HG02610 (cell line): Measurements from ENCODE around the gene FAR1.

Experiments used
- ATAC-seq: cut with Tn5 transposase; IDR thresholded peaks from one replicate; pipeline ENCODE4 v1.9.1; 2021; ENCODE audit warnings: mild to moderate bottlenecking, moderate library complexity; ENCODE audit not compliant: unreplicated experiment

Gene FAR1

DNA sequence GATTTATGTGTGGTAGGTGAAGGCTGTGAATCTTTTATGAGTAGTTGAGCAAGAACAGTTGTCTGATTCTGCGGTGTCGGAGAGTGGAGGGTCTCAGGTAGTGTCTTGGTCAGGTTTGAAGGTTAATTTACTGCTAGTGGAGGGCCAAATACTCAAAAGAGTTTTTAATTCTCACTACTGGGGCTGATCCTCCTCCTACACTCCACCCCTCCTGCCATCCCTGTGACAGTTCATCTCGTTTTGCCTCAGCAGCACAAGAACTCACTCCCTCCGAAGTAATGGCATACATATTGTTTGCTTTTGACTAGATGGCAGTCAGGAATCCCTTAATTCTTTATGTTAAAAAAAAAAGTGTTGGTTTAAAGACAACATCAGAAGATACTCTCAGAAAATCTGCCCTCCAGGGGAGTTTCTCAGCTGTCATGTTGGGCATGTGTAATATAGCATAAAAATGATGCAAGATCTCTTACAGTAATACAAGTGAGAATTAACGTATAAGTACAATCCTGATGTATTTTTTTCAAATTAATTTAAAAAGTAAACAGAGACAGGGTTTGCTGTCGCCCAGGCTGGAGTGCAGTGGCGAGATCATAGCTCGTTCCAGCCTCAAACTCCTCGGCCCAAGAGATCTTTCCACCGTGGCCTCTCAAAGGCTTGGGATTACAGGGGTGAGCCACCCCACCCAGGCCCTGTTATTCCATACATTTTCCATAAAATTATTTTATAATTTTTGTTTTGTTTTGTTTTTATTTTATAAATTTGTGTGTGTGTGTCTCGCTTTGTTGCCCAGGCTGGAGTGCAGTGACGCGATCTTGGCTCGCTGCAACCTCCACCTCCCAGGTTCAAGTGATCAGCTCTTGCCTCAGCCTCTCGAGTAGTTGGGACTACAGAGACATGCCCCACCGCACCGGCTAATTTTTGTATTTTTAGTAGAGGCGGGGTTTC lies 1.3 kb downstream of the FAR1 start:
- no peak for ATAC-seq

DNA sequence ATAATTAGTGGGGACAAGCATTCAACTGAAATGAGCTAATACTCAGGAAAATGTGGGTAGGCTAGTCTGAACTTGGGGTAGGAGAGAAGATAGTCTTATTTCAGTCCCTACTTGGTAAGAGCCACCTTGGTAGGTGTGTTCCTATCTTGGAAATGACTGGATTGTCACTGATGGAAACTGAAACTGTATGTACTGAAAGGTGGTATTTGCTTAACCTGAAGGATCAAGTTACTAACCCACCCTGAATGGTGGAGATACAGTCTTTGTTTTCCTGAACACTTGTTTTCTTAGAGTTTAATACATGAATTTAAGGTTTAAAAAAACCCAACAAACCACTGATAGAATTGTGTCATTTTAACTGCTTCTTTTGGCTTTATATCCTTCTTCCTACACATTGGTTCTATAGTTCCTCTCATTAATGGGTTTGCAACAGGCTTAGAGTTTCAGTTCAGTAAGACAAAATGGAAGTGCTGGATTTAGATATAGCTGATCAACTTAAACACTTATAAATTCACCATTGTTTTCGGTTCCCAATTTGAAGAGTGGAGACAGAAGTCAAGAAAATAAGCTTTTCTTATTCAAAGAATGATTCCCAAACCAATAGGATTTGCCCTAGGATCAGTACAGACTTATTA lies 4.2 kb downstream of the FAR1 start:
- no peak for ATAC-seq

DNA sequence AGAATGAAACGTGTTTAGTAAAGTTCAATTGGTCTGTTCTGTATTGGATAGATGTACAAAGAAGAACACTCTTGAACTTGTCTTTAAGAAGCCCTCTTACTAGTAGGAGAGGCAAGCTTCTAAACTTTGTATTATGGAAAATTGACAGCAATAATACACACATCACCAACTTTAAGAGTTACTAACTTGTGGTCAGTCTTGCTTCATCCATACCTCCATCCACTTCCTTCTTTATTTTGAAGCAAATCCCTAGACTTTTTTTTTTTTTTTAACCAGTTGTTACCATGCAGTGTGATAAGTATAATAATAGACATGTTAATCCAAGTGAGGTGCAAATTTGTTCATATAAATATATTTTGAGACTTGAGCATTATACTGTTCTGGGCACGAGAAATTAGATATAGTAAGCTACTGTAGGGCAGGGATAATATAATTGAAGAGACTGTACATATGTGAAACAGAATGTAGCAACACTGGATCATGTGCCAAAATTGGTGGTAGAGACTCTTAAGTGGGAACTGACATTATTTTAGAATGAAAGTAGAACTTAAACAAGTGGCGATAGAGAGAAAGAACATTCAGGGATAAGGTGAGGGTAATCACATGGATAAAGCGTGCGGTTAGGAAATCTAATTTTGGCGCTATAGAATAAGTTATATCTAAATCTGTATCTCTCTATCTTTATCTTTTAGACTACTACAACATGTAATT lies 6.5 kb downstream of the FAR1 start:
- no peak for ATAC-seq

DNA sequence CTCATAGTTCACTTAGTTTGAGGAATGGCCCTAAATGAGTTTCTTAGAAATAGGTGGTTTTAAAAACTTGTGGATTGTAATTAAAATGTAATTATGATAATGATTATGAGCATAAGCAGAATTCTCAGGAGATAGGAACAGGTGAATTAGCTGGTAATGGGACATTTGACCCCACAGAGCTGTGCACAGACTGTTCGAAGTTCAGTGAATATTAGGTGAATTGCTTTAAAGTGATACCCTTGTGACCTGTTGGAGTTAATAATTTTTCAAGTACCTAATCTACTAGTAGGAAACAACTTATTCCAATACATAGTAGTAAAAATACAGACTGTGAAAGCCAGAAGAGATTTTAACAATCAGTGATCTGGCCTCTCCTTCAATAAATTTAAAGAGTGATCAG lies 8.1 kb downstream of the FAR1 start:
- no peak for ATAC-seq

DNA sequence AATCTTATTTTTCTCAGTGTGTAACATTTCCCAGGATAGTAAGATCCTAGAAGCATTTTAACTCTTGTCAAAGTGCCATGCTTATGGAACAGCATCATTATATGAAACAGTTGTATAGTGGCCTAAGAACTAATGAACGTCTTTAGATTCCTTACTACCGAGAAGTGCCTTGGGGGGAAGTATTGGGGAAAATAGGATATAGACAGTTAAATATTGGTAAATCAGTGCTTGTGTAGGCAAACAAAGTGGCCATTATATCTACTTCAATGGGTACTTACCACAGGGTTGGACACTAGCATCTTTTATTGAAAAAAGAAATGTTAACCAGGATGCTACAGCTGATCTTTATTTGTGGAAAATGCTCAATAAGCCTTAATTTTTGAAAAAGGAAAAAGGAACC lies 11.3 kb downstream of the FAR1 start:
- no peak for ATAC-seq

DNA sequence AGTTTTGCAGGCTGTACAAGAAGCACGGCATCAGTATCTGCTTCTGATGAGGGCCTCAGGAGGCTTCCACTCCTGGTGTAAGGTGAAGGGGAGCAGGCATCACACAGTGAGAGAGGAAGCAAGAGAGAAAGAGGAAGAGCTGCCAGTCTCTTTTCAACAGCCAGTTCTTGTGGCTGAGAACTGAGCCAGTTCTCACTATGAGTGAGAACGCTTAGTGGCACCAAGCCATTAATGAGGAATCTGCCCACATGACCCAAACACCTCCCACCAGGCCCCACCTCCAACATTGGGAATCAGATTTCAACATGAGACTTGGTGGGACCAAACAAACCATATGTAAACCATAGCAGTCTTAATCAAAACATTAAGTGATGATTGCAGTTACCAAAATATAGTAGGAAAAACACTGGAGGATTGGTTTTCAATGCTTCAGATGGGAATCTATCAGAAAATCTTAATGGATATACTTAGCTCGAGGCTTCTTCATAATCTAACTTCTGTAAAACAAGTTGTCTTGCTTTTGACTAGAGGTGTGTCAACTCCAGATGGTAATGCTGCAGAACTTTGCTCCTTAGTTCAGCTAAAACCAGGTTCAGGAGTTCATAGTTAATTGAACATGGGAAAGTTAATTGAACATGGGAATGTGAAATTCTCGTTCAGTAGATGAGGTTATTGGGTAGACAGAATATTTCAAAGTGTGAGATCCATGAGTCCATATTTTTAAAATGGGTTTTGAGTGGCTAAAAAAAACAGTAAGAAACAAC lies 12.2 kb downstream of the FAR1 start:
- peak; percentile 83 for ATAC-seq

DNA sequence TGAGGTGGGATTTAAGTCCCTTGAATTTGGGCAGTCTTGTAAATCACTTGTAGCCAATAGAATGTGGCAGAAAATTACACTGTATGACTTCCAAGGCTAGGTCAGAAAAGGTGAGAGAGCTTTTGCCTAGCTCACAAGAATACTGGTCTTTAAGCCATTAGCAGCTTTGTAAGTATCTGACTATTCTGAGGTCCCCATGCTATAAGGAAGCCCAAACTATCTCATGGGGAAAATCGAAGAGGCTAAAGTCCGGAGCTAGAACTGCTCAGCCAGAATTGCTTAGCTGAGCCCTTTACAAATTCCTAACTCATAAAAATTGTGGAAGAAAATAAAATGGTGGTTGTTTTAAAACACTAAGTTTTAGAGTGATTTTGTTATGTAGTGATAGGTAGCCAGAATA lies 13.0 kb downstream of the FAR1 start:
- no peak for ATAC-seq

DNA sequence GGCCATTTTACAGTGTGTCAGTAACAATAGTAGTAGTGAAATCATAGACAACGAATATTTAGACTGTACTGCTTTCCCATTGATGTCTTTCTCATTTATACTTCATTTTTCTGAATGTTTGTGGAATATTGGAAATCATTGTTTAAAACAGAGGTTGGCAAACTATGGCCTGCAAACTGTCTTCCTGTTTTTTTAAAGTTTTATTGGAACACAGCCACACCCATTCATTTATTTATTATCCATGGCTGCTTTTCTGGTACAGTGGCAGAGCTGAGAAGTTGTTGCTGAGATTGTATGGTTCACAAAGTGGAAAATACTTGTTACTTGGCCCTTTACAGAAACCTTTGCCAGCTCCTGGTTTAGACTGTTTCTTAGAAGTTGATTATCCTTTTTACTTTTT lies 13.7 kb downstream of the FAR1 start:
- no peak for ATAC-seq

DNA sequence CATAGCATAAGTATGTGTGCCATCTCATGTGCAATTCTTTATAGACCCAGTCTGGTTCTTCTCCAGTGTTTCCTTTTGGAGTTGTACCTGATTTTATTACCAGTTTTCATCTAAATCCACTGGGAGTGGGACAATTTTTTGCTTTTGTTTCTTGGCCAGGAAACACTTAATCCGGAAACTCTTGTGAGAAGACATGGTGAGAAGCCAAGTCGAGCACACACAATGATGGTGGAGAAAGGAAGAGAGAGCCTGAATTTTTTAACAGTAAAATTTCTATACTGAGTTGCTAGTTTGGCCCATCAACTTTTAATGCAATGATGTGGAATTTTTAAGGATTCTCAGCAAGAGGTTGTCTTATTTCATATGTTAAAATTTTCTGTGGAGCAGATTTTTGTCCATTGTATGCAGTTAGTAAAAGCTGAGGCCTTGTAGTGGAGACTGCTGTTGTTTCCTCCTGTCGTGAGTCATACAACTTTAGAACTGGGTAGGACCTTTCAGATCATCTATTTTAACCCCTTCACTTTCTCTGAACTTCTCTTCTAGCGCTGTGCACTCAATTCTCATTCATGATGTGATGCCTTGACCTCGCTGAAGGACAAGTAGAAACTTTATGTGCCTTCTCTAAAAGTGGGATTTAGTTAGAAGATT lies 17.1 kb downstream of the FAR1 start:
- ATAC-seq = no peak

DNA sequence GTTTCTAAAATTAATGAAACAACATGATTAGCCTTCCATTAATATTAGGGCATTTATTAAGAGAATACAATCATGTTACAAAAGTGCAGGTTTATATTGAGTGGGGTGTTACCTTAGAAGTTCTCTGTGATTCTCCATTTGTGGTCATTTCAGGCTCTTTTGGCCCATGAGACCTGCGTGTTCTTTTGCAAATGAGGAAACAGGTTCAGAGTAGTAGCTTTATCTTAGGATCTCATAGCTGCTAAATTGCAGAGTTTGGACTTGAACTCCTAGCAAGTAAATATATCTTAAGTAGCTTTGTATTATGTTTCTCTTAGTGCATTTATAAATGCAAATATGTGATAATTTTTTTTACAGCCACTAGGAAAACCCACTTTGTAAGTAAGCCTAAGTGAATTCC lies 18.3 kb downstream of the FAR1 start:
- no peak for ATAC-seq

DNA sequence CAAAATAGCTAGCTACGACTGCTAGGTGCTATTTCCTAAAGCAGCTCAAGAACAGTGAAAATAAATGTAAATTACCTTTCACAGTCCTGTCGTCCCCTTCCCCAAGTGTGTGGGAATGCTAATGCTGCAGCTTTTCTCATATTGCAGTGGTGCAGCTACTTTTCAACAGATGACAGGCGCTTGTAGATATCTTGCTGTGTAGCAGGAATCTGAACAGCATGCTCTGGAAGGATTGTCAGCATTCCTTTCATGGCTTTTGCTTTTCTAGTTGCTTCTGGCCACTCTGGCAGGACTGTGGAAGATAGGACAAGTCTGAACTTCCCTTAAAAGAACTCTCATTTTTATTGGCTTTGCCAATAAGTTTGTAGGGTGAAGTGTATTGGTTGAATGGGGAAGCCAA lies 18.8 kb downstream of the FAR1 start:
- ATAC-seq = no peak

DNA sequence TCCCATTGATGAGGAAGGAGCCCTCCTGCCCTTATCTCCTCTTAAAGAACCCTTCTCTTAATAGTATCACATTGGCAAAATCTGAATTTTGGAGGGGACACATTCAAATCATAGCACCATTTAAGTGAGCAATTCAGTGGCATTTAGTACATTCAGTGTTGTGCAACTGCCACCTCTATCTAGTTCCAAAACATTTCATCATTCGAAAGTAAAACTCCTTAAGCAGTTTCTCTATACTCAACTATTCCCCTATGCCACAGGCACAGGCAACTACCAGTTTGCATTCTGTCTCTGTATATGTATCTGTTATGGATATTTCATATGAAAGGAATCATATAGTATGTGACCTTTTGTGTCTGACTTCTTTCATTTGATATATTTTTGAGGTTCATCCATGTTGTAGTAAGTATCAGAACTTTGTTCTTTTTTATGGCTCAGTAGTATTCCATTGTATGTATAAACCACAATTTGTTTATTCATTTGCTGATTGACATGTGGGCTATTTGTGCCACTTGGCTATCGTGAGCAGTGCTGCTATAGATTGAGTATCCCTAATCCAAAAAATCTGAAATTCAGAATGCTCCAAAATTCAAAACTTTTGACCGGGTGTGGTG lies 22.9 kb downstream of the FAR1 start:
- ATAC-seq = no peak

DNA sequence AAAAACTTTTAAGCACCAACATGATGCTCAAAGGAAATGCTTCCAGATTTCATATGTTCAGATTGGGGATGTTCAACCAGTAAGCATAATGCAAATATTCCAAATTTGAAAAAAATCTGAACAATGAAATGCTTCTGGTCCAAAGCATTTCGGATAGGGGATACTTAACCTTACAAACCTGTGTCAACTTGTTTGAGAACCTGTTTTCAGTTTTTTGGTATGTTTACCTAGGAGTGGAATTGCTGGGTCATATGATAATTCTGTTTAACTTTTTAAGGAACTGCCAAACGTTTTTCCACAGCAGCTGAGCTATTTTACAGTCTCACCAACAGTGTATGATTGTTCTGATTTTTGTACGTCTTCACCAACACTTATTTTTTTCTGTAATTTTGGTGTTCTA lies 23.7 kb downstream of the FAR1 start:
- ATAC-seq = no peak

DNA sequence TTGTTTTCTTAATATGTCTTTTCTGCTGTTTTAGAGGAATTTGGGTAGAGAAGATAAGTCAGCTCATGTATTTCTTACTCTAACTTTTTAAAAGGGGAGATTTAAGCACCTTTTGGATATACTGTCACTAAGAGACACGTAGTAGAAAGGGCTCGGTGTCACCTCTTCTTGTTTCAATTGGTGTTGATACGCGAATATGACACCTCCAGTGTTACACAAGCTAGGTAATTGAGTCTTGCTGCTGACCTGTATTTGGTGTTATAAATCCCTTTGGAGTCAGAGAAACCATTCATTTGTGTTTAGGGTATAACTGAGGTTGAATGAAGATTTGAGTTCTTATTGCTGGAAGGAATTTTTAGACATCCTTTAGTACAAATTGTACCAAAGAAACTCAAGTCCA lies 25.6 kb downstream of the FAR1 start:
- ATAC-seq = no peak

DNA sequence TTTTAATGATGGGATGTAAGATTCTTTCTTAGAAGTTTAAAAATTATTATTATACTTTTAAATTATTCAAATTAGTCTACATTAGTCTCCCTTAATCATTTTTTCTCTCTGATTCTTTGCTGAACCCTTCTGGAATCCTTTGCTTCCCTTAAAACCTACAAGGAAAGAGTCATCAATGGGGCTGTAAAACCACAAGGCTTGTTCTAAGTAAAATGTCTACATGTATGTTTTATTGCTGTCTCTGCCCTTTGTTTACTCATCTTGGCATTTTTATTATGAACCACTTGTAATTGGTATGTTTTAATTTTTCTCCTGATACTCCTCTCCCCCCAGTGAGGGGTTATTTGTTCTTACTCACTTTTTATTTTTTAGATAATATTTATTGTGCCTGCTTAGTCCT lies 27.4 kb downstream of the FAR1 start:
- ATAC-seq = no peak

DNA sequence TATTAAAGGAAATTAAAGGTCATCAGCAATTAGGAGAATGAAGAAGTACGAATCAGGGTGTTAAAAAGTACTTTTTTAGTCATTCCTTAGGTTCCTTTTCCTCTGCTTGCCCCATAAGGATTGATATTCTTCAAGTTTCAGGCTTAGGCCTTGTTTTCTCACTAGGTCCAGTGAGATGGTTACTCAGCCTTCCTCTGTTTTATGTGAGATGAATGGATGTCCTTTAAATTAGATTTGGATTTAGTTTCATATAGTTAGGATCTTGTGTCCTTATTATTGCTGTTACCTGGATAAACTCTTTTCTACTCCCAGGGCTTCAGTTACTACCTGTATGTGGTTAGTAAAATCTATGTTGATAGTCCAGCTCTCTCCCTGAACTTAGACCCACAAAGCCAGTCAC lies 29.2 kb downstream of the FAR1 start:
- ATAC-seq = no peak

DNA sequence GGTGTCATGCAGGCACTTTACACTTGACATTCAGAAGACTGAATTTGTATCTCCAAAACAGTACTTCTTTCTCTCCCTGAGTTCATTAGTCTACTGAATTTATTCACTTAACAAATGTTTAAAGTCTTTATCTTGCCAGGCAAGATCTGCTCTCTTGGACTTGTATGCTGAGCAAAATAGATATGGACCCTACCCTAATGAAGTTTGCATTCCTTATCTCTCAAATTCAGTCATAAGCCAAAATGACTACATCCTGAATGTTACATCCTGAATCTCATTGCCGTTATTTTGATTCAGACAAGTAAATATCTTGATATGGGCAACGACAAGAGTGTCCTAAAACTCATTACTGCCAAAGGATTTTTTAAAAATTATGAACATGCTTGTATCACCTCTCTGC lies 29.7 kb downstream of the FAR1 start:
- ATAC-seq = no peak

DNA sequence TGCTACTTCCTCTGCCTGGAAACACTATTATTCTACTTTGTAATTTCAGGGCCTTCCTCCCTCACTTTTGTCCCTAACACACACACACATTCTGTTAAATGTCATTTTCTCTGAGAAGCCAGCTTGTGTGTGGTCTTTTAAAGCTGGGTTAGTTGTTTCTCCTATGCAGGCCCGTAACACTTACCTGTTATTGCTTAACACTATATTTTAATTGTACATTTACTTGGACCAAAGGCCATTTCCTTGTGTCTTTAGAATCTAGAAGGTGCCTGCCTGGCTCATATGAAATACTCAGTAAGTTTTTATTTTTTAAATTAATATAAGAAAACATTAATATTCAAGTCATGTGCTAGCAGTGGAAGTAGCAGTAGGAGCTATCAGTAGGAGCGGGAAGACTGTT lies 30.6 kb downstream of the FAR1 start:
- ATAC-seq = no peak

DNA sequence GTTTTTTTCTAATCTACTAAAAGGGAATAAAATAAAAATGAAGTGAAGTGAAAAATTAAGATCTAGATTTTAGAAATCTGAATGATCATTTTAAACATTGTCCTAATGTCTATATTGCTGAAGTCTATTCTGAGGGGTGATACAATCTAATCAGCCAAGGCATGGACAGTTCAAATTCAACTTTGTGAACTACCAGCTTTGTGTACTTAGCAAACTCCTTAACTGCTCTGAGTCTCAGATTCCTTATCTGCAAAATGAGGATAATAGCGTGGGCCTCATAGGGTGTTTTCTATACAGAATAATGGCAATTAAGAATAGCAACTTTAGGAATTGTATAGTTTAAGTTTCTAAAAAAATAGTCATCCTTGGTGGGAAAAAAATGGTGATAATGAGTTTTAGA lies 31.4 kb downstream of the FAR1 start:
- ATAC-seq = no peak

DNA sequence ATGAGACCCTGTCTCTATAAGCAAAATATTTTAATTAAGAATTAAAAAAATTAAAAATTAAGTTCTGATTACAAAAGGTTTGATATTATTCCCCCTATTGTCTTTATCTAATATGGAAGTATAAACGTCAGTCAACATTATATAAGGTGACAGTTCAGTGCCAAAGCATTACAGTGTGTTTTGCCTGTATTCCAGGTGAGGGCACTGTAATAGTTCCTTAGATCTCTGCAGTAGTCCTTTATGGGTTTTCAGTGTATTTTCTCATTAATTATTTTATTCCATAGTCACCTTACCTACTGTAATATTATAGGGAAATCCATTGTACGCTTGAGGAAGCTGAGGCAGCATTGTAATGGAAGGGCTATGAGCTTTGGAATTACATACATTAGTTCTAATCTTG lies 33.0 kb downstream of the FAR1 start:
- ATAC-seq = no peak
